NT2/D1 (cell line): ENCODE measurements around the gene NEDD9.

Source experiments
- SUZ12 ChIP-seq: IDR thresholded peaks from 2 replicates; pipeline ENCODE4 v1.6.1; 2011; ENCODE audit not compliant: insufficient read length, insufficient read depth; ENCODE audit errors: extremely low read depth
- YY1 ChIP-seq: IDR thresholded peaks from 2 replicates; pipeline ENCODE4 v1.6.1; 2011; ENCODE audit not compliant: insufficient read length, insufficient read depth

- TF ChIP-seq SUZ12: no peak
- no peak for TF ChIP-seq YY1
These were observed 44.4 kb upstream of the NEDD9 start for GRCh38 chr6:11276911-11277274.
